ENCODE measurements around the gene SEPTIN7. TPM values are rescaled to one million over a fixed set of nuclear protein-coding genes. Genes with fewer than 3 reads are reported as not detected.

The SEPTIN7 gene
- total and polyA plus RNA-seq, 9 of the 15 experiments (the other 6 are each of a cell fraction or from before 2014, with no cell fraction given), result 95.0 to 268 (median 163) TPM

DNA sequence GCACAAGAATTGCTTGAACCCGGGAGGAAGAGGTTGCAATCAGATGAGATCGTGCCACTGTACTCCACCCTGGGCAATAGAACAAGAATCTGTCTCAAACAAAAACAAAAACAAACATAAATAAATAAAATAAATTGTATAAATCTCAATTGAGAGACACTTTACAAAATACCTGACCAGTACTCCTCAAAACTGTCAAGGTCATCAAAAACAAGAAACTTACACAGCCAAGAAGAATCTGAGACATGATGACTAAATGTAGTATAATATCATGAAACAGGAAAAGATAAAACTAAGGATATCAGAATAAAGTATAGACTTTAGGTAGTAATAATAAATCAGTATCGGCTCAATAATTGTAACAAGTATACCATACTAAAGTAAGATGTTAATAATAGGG is 26.9 kb upstream of the SEPTIN7 start:
- ChIA-PET POLR2A (no interaction called here), CTCF (ENCODE audit: low intra/inter-chr PET ratio) (no interaction called here)
- H3K9me3 ChIP-seq (replicated peaks; ENCODE audit: control insufficient read depth, insufficient read depth, low read depth, low read length), result no peaks in the 10 kb centered on the region
- H3K4me2 ChIP-seq (ENCODE audit: insufficient read depth, low read length), result no peak overlapping the region
- no peaks in the 10 kb centered on the region for H3K79me2 ChIP-seq (ENCODE audit: control insufficient read depth, insufficient read depth, low read length)
- no peak overlapping the region for H2AFZ ChIP-seq (ENCODE audit: low read depth, low read length)
- in situ Hi-C loops (cut with MboI), result no loop called here
- H3K4me1 ChIP-seq (replicated peaks in 1 of 2; ENCODE audit: control insufficient read depth in 2 of 2, insufficient read depth in 2 of 2, low read length in 2 of 2), result no peaks in the 10 kb centered on the region
- no peak overlapping the region for H3K4me3 ChIP-seq
- no peaks in the 10 kb centered on the region for H4K20me1 ChIP-seq (replicated peaks; ENCODE audit: control insufficient read depth, insufficient read depth, low read length)
- intact Hi-C loops (cut with micrococcal nuclease), result no loop called here
- no TSS peak for BruUV-seq (replicated peaks)
- H3K9me1 ChIP-seq (ENCODE audit: control insufficient read depth, insufficient read depth, low read length), result no peaks in the 10 kb centered on the region
- DNase-seq (ENCODE audit: extremely low read depth in 1 of 4, low spot score in 3 of 4) (no peak), FAIRE-seq (no peak), ATAC-seq (no peak)
- TF ChIP-seq, protein P1, sequence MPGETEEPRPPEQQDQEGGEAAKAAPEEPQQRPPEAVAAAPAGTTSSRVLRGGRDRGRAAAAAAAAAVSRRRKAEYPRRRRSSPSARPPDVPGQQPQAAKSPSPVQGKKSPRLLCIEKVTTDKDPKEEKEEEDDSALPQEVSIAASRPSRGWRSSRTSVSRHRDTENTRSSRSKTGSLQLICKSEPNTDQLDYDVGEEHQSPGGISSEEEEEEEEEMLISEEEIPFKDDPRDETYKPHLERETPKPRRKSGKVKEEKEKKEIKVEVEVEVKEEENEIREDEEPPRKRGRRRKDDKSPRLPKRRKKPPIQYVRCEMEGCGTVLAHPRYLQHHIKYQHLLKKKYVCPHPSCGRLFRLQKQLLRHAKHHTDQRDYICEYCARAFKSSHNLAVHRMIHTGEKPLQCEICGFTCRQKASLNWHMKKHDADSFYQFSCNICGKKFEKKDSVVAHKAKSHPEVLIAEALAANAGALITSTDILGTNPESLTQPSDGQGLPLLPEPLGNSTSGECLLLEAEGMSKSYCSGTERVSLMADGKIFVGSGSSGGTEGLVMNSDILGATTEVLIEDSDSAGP (CRISPR knock-in tag; IDR thresholded peaks at IDR 0.05), result no peak
- TF ChIP-seq ZNF143 (CRISPR knock-in tag; IDR thresholded peaks at IDR 0.05) (no peak), ZNF778 (CRISPR knock-in tag; IDR thresholded peaks at IDR 0.05) (no peak), ZNF316 (IDR thresholded peaks at IDR 0.05) (peak; percentile 79), POLR2G (IDR thresholded peaks at IDR 0.05; ENCODE audit: low read depth, low read length) (no peak), C11orf30 (IDR thresholded peaks at IDR 0.05; ENCODE audit: low read depth) (peak; percentile 44; the same call in 1 of the 2 replicates)
- no peak overlapping the region for H3K9ac ChIP-seq (ENCODE audit: insufficient read depth in 1 of 2, low read depth in 2 of 2, low read length in 2 of 2)
- 3% methylated on average over 3 of the region's 3 CpGs for WGBS (ENCODE audit: insufficient coverage, low coverage, missing lambda C conversion rate)
- H3K36me3 ChIP-seq (ENCODE audit: control insufficient read depth, insufficient read depth, low read length), result no peaks in the 10 kb centered on the region
- H3K27me3 ChIP-seq (ENCODE audit: control insufficient read depth in 2 of 2, insufficient read depth in 2 of 2, low read length in 2 of 2), result peaks cover 6 to 8% of the 10 kb centered on the region in 2 experiments; a peak in 4 of 5 replicates
- no peak overlapping the region for H3K27ac ChIP-seq (ENCODE audit: extremely low read depth, low read depth, low read length)

Measured in K562 (cell line).